ENCODE measurements around the gene RIMBP2.

GRCh38 chr12:130525384-130526172, 190.5 kb downstream of the RIMBP2 start:
- TF ChIP-seq, protein P1, sequence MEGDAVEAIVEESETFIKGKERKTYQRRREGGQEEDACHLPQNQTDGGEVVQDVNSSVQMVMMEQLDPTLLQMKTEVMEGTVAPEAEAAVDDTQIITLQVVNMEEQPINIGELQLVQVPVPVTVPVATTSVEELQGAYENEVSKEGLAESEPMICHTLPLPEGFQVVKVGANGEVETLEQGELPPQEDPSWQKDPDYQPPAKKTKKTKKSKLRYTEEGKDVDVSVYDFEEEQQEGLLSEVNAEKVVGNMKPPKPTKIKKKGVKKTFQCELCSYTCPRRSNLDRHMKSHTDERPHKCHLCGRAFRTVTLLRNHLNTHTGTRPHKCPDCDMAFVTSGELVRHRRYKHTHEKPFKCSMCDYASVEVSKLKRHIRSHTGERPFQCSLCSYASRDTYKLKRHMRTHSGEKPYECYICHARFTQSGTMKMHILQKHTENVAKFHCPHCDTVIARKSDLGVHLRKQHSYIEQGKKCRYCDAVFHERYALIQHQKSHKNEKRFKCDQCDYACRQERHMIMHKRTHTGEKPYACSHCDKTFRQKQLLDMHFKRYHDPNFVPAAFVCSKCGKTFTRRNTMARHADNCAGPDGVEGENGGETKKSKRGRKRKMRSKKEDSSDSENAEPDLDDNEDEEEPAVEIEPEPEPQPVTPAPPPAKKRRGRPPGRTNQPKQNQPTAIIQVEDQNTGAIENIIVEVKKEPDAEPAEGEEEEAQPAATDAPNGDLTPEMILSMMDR (IDR thresholded peaks at IDR 0.05; ENCODE audit: low read length) = no peak
- no peak for TF ChIP-seq EZH2 (optimal IDR thresholded peaks at IDR 0.05; ENCODE audit: low read depth, low read length)
